Measurements from ENCODE around the gene TLR5.

DNA sequence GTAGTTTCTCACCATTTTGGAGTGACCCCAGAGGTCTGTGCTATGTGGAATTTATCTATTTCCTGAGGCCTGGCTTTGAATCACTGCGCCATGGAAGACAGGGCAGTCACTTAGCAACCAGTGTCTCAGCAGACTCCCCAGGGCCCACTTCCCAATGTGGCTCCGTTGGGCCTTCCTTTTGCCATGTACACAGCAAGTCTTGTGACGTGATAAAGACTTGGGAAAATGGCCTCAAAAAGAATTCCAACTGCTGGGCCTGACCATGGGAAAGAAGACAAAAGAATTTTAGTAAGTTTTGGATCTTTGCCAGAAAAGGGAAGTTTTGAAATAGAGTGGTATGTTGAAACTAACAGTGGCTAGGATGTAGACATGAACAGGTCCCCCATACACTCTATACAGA, 36.2 kb downstream of the TLR5 start:
- TF ChIP-seq ARNTL (CRISPR knock-in tag; IDR thresholded peaks at IDR 0.05; ENCODE audit: borderline replicate concordance, low read depth) = no peak
- no peak for TF ChIP-seq ISL1 (CRISPR knock-in tag; IDR thresholded peaks at IDR 0.05)
- no peak for TF ChIP-seq CSDC2 (CRISPR knock-in tag; IDR thresholded peaks at IDR 0.05)
- no peak for TF ChIP-seq ZFP30 (CRISPR knock-in tag; IDR thresholded peaks at IDR 0.05)
- TF ChIP-seq, protein P1, sequence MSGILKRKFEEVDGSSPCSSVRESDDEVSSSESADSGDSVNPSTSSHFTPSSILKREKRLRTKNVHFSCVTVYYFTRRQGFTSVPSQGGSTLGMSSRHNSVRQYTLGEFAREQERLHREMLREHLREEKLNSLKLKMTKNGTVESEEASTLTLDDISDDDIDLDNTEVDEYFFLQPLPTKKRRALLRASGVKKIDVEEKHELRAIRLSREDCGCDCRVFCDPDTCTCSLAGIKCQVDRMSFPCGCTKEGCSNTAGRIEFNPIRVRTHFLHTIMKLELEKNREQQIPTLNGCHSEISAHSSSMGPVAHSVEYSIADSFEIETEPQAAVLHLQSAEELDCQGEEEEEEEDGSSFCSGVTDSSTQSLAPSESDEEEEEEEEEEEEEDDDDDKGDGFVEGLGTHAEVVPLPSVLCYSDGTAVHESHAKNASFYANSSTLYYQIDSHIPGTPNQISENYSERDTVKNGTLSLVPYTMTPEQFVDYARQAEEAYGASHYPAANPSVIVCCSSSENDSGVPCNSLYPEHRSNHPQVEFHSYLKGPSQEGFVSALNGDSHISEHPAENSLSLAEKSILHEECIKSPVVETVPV (CRISPR knock-in tag; IDR thresholded peaks at IDR 0.05) = no peak
- TF ChIP-seq RARB (CRISPR knock-in tag; IDR thresholded peaks at IDR 0.05) = no peak
- TF ChIP-seq, protein P2, sequence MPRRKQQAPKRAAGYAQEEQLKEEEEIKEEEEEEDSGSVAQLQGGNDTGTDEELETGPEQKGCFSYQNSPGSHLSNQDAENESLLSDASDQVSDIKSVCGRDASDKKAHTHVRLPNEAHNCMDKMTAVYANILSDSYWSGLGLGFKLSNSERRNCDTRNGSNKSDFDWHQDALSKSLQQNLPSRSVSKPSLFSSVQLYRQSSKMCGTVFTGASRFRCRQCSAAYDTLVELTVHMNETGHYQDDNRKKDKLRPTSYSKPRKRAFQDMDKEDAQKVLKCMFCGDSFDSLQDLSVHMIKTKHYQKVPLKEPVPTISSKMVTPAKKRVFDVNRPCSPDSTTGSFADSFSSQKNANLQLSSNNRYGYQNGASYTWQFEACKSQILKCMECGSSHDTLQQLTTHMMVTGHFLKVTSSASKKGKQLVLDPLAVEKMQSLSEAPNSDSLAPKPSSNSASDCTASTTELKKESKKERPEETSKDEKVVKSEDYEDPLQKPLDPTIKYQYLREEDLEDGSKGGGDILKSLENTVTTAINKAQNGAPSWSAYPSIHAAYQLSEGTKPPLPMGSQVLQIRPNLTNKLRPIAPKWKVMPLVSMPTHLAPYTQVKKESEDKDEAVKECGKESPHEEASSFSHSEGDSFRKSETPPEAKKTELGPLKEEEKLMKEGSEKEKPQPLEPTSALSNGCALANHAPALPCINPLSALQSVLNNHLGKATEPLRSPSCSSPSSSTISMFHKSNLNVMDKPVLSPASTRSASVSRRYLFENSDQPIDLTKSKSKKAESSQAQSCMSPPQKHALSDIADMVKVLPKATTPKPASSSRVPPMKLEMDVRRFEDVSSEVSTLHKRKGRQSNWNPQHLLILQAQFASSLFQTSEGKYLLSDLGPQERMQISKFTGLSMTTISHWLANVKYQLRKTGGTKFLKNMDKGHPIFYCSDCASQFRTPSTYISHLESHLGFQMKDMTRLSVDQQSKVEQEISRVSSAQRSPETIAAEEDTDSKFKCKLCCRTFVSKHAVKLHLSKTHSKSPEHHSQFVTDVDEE (CRISPR knock-in tag; IDR thresholded peaks at IDR 0.05) = no peak
- no peak for TF ChIP-seq OSR1 (CRISPR knock-in tag; IDR thresholded peaks at IDR 0.05)
- TF ChIP-seq ZC3H10 (CRISPR knock-in tag; IDR thresholded peaks at IDR 0.05) = no peak
- TF ChIP-seq, protein P3, sequence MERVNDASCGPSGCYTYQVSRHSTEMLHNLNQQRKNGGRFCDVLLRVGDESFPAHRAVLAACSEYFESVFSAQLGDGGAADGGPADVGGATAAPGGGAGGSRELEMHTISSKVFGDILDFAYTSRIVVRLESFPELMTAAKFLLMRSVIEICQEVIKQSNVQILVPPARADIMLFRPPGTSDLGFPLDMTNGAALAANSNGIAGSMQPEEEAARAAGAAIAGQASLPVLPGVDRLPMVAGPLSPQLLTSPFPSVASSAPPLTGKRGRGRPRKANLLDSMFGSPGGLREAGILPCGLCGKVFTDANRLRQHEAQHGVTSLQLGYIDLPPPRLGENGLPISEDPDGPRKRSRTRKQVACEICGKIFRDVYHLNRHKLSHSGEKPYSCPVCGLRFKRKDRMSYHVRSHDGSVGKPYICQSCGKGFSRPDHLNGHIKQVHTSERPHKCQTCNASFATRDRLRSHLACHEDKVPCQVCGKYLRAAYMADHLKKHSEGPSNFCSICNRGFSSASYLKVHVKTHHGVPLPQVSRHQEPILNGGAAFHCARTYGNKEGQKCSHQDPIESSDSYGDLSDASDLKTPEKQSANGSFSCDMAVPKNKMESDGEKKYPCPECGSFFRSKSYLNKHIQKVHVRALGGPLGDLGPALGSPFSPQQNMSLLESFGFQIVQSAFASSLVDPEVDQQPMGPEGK (CRISPR knock-in tag; IDR thresholded peaks at IDR 0.05; ENCODE audit: borderline replicate concordance) = no peak
- TF ChIP-seq, protein P4, sequence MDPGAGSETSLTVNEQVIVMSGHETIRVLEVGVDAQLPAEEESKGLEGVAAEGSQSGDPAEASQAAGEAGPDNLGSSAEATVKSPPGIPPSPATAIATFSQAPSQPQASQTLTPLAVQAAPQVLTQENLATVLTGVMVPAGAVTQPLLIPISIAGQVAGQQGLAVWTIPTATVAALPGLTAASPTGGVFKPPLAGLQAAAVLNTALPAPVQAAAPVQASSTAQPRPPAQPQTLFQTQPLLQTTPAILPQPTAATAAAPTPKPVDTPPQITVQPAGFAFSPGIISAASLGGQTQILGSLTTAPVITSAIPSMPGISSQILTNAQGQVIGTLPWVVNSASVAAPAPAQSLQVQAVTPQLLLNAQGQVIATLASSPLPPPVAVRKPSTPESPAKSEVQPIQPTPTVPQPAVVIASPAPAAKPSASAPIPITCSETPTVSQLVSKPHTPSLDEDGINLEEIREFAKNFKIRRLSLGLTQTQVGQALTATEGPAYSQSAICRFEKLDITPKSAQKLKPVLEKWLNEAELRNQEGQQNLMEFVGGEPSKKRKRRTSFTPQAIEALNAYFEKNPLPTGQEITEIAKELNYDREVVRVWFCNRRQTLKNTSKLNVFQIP (CRISPR knock-in tag; IDR thresholded peaks at IDR 0.05; ENCODE audit: borderline replicate concordance, low read depth) = no peak
- no peak for TF ChIP-seq ESRRG (CRISPR knock-in tag; IDR thresholded peaks at IDR 0.05)
- TF ChIP-seq ZFP3 (CRISPR knock-in tag; IDR thresholded peaks at IDR 0.05) = no peak
- TF ChIP-seq, protein P5, sequence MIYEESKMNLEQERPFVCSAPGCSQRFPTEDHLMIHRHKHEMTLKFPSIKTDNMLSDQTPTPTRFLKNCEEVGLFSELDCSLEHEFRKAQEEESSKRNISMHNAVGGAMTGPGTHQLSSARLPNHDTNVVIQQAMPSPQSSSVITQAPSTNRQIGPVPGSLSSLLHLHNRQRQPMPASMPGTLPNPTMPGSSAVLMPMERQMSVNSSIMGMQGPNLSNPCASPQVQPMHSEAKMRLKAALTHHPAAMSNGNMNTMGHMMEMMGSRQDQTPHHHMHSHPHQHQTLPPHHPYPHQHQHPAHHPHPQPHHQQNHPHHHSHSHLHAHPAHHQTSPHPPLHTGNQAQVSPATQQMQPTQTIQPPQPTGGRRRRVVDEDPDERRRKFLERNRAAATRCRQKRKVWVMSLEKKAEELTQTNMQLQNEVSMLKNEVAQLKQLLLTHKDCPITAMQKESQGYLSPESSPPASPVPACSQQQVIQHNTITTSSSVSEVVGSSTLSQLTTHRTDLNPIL (CRISPR knock-in tag; IDR thresholded peaks at IDR 0.05; ENCODE audit: low read depth) = no peak
